Mesothelial cell of epicardium (in vitro differentiated cells): ENCODE data around the gene CSNK2A2. TPM values are rescaled to one million over a fixed set of nuclear protein-coding genes. Genes with fewer than 3 reads are reported as not detected.

Experiments
- DNase-seq, 2 experiments: peaks; one replicate each; pipeline ENCODE4 v3.0.0; 2021; ENCODE audit warnings: low spot score in 2 of 2; ENCODE audit not compliant: unreplicated experiment in 2 of 2
- H3K27ac Mint-ChIP-seq: 2 replicates; pipeline ENCODE4 v1.8.0; 2021; ENCODE audit warnings: mixed read lengths
- H3K27me3 Mint-ChIP-seq: 2 replicates; pipeline ENCODE4 v1.8.0; 2021; ENCODE audit warnings: low read depth, mixed read lengths
- H3K36me3 Mint-ChIP-seq: 2 replicates; pipeline ENCODE4 v1.8.0; 2021; ENCODE audit warnings: mixed read lengths
- H3K4me1 Mint-ChIP-seq: 2 replicates; pipeline ENCODE4 v1.8.0; 2021; ENCODE audit warnings: mixed read lengths
- H3K4me3 Mint-ChIP-seq: 2 replicates; pipeline ENCODE4 v1.8.0; 2021; ENCODE audit warnings: mild to moderate bottlenecking, moderate library complexity, mixed read lengths
- H3K9me3 Mint-ChIP-seq: 2 replicates; pipeline ENCODE4 v1.8.0; 2021; ENCODE audit warnings: mixed read lengths
- total RNA-seq: library from RNA; stranded (reverse); gene quantifications from 3 replicates; pipeline ENCODE4 v1.2.1, GENCODE V29; 2021
- TF ChIP-seq, protein P1 (sequence below): fragments of 200-600 bp; sonication (generic); IDR thresholded peaks from one replicate; pipeline ENCODE4 v1.5.0; 2021; ENCODE audit warnings: antibody characterized with exemption; ENCODE audit not compliant: unreplicated experiment

The CSNK2A2 gene
- total RNA-seq, 1 donor from 2014 or later, result 76.8 TPM

DNA sequence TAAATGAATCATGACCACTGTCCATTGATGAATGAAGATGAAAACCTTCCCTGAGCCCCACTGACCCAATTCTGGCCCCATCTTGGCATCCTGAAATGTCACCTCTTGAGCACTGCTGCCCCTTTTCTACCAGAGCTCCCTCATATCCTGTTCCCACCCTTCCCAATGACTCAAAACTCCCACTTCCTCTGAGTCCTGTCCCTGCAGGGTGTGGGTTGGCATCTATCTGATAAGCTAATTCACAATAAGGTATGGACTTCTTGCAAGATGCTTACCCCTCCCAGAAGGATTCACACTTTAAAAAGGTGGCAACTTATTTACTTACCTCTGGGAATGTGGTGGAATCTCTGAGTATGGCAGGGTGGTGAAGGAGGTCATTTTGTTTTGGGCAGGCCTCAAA, 13.3 kb upstream of the CSNK2A2 start:
- H3K27me3 Mint-ChIP-seq, result peaks cover 45% of the 10 kb centered on the region
- no peak overlapping the region for H3K4me3 Mint-ChIP-seq
- H3K4me1 Mint-ChIP-seq, result no peaks in the 10 kb centered on the region
- no peak for DNase-seq
- no peaks in the 10 kb centered on the region for H3K36me3 Mint-ChIP-seq
- no peaks in the 10 kb centered on the region for H3K9me3 Mint-ChIP-seq
- TF ChIP-seq, protein P1, sequence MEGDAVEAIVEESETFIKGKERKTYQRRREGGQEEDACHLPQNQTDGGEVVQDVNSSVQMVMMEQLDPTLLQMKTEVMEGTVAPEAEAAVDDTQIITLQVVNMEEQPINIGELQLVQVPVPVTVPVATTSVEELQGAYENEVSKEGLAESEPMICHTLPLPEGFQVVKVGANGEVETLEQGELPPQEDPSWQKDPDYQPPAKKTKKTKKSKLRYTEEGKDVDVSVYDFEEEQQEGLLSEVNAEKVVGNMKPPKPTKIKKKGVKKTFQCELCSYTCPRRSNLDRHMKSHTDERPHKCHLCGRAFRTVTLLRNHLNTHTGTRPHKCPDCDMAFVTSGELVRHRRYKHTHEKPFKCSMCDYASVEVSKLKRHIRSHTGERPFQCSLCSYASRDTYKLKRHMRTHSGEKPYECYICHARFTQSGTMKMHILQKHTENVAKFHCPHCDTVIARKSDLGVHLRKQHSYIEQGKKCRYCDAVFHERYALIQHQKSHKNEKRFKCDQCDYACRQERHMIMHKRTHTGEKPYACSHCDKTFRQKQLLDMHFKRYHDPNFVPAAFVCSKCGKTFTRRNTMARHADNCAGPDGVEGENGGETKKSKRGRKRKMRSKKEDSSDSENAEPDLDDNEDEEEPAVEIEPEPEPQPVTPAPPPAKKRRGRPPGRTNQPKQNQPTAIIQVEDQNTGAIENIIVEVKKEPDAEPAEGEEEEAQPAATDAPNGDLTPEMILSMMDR, result no peak
- H3K27ac Mint-ChIP-seq, result no peak overlapping the region

DNA sequence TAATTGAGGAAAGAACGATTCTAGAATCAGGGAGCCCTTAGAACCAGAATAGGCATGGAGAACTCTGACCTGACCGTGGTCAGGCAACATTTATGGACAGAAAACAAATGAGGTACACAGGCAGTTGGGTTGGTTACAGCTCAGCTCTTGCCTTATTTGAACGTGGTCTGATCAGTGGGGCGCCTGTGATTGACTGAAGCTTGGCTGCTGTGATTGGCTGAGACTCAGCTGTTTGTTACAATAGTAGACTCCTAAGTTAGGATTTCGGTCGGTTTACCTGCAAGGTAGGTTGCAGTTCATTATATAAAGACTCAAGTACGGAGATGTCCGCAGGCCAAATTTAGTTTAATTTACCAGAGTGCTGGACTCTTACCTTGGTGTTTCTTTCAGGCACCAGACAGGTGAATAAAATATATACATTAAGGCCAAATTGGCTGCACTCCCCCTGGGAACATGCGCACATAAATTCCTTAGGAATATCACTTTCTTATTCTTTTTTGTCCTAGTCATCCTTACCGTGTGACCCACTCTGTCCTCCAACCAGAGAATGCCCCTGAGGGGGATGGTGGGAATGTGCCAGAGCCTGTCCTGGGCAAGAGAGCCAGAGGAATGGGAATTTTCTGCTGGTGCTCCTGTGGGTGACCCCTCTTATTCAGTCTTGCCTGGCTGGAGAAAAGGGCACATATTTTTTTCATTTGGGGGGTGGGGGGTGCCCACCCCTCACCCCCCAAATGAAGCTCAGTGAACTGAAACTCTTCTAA, 7.5 kb upstream of the CSNK2A2 start:
- Mint-ChIP-seq H3K4me1 (no peaks in the 10 kb centered on the region), H3K4me3 (no peak overlapping the region), H3K36me3 (no peaks in the 10 kb centered on the region), H3K27ac (no peak overlapping the region), H3K9me3 (no peaks in the 10 kb centered on the region), H3K27me3 (peaks cover 8% of the 10 kb centered on the region)
- TF ChIP-seq, protein P1, result no peak
- DNase-seq, result no peak

DNA sequence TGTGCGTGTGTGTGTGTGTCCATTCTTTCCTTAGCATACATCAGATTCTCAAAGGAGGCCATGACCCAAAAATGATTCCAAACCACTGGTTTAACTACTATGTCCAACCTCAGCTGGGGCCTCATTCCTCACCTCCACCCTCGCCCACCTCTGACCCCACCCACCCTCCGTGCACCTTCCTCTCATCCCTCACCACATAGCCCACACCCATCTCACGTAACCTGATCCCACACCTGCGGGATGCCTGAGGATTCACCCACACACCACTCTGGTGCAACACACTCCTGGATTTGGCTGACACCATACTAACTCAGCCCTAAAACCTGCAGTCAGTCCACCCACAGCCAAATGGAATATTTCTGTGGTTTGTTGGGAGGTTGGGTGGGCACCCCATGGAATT, 3.3 kb upstream of the CSNK2A2 start:
- Mint-ChIP-seq H3K4me3 (no peak overlapping the region), H3K9me3 (no peaks in the 10 kb centered on the region), H3K4me1 (peaks cover 13% of the 10 kb centered on the region), H3K27me3 (peaks cover 12% of the 10 kb centered on the region), H3K36me3 (no peaks in the 10 kb centered on the region), H3K27ac (no peak overlapping the region)
- TF ChIP-seq, protein P1, result no peak
- DNase-seq, result no peak

DNA sequence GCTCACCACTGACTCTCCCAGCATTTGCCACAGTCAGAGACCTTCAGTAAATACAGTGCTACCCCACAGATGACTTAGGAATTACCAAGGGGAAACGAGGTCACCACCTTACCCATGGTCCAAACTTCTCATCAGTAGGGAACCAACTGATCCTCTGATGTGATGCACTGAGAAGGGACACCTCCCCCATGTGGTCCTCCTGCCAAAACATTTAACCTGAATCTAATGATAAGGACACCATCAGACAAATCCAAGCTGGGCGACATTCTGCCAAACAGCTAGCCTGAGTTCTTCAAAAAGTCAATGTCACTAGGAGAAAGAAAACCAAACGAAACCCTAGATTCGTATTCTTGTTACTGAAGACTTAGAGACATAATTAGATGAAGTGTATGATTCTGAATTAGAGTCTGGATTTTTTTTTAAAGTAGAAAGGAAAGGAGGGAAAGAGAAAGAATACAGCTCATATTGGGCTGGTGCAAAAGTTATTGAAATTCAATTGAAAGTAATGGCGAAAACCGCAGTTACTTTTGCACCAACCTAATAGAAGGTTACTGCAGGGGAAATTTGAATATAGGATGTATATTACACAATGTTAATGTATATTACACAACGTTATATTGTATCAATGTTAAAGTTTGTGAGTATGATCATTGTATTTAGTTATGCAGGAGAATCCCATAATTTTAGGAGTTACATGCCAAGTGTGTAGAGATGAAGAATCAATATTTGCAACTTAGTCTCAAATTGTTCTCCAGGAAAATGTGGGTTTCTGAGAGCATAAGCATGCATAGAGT, 2.3 kb upstream of the CSNK2A2 start:
- TF ChIP-seq, protein P1, result no peak
- Mint-ChIP-seq H3K4me1 (peaks cover 16% of the 10 kb centered on the region), H3K27me3 (peaks cover 12% of the 10 kb centered on the region), H3K27ac (no peak overlapping the region), H3K9me3 (no peaks in the 10 kb centered on the region), H3K36me3 (peaks cover 5% of the 10 kb centered on the region), H3K4me3 (peak overlapping the region; percentile 9)
- no peak for DNase-seq

DNA sequence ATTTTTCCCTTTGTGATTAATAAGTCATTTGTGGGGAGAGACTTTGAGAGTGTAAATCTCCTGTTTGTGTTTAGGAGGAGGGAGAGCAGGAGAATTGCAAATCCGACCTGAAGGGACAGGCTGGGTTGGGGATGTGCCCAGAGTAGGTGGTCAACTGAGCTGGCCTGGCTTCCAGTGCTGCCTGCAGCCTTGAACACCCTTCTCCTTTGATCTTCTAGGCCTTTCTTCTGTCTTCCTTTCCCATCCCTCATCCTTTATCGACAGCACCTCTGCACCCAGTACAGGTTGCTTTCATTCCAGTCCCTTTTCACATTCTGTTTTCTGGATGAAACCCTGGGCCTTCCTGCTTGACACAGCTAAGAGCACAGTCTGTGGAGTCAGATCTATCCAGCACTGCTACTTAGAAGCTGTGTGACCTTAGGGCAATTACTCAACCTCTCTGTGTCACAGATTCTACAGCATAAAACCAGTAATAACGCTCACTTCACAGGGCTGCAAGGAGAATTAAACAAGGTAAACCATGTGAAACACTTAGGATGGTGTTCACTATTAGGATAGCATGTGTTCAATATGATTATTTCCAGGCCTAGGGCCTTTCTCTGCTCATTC, 1.0 kb upstream of the CSNK2A2 start:
- TF ChIP-seq, protein P1, result no peak
- Mint-ChIP-seq H3K36me3 (peaks cover 7% of the 10 kb centered on the region), H3K4me3 (peak overlapping the region; percentile 73), H3K27me3 (peaks cover 12% of the 10 kb centered on the region), H3K9me3 (no peaks in the 10 kb centered on the region), H3K27ac (peak overlapping the region; percentile 78), H3K4me1 (peaks cover 16% of the 10 kb centered on the region)
- no peak for DNase-seq
